ENCODE measurements around the gene DNAH14. TPM values are rescaled to one million over a fixed set of nuclear protein-coding genes. Genes with fewer than 3 reads are reported as not detected.

The DNAH14 gene
- total and polyA plus RNA-seq, 2 experiments from 2014 or later: 55.3 to 80.2 TPM

- TF ChIP-seq, protein P1, sequence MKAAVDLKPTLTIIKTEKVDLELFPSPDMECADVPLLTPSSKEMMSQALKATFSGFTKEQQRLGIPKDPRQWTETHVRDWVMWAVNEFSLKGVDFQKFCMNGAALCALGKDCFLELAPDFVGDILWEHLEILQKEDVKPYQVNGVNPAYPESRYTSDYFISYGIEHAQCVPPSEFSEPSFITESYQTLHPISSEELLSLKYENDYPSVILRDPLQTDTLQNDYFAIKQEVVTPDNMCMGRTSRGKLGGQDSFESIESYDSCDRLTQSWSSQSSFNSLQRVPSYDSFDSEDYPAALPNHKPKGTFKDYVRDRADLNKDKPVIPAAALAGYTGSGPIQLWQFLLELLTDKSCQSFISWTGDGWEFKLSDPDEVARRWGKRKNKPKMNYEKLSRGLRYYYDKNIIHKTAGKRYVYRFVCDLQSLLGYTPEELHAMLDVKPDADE (IDR thresholded peaks at IDR 0.05): no peak
- no peak for TF ChIP-seq STAT1 (IDR thresholded peaks at IDR 0.05; ENCODE audit: unreplicated experiment)
Observed at GRCh38 chr1:225366018-225366417, 436.5 kb downstream of the DNAH14 start (continued).

DNA sequence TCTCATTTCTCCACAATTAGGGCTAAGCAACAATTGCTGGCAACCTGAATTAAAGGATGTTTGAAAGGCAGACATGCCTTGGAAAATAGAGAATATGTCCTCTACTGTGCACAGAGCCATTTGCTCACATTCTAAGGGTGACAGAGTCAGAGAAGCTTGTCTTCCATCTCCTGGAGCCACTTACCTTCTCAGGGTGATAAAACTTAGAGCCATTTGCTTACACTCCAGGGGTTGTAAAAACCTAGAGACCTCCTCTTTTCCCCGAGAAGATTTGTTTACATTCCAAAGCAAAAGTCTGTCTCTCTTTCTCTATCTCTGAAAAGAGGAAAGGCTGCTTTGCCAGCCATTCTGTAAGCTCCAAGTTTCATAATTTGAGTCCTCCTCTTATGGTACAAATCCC, 437.1 kb downstream of the DNAH14 start:
- H3K27ac ChIP-seq (ENCODE audit: low read depth): no peak overlapping the region
- H3K27me3 ChIP-seq (ENCODE audit: insufficient read depth): peaks cover 56% of the 10 kb centered on the region
- Mint-ChIP-seq H3K4me3 (no peak overlapping the region), H3K9me3 (no peaks in the 10 kb centered on the region), H3K27ac (no peak overlapping the region), H3K27me3 (ENCODE audit: insufficient read depth, low read depth, poor library complexity) (peaks cover 15% of the 10 kb centered on the region), H3K4me1 (no peaks in the 10 kb centered on the region), H3K36me3 (ENCODE audit: low read depth) (no peaks in the 10 kb centered on the region)
- H4K20me1 ChIP-seq (replicated peaks; ENCODE audit: insufficient read depth): no peaks in the 10 kb centered on the region
- H3K9me2 ChIP-seq (ENCODE audit: insufficient read depth): no peaks in the 10 kb centered on the region
- ATAC-seq (peak; percentile 45; the same call in 2 of the 3 replicates), DNase-seq (ENCODE audit: low spot score) (peak; percentile 27)
- no peaks in the 10 kb centered on the region for H3K79me2 ChIP-seq (replicated peaks; ENCODE audit: insufficient read depth)
- H3F3A ChIP-seq (replicated peaks; ENCODE audit: low read depth): no peaks in the 10 kb centered on the region
- H2AFZ ChIP-seq: no peak overlapping the region
- no peaks in the 10 kb centered on the region for H3K4me1 ChIP-seq (ENCODE audit: insufficient read depth)
- no peak overlapping the region for H3K4me2 ChIP-seq
- no peaks in the 10 kb centered on the region for H3K36me3 ChIP-seq (ENCODE audit: insufficient read depth)
- H3K4me3 ChIP-seq: no peak overlapping the region
- no peak for TF ChIP-seq EZH2phosphoT487 (IDR thresholded peaks at IDR 0.05; ENCODE audit: unreplicated experiment)
- no peak for TF ChIP-seq POLR2AphosphoS5 (IDR thresholded peaks at IDR 0.05; ENCODE audit: low read depth)
- TF ChIP-seq CREB1 (CRISPR knock-in tag; IDR thresholded peaks at IDR 0.05; ENCODE audit: low read depth): no peak
- no peak for TF ChIP-seq ZNF331 (CRISPR knock-in tag; IDR thresholded peaks at IDR 0.05; ENCODE audit: low read depth)
- TF ChIP-seq CTCF (conservative IDR thresholded peaks at IDR 0.05; ENCODE audit: low read depth in 2 of 2): no peak
- TF ChIP-seq NANOG (IDR thresholded peaks at IDR 0.05; ENCODE audit: borderline replicate concordance): no peak
- TF ChIP-seq, protein P1 (IDR thresholded peaks at IDR 0.05): no peak
- TF ChIP-seq JUNB (IDR thresholded peaks at IDR 0.05; ENCODE audit: unreplicated experiment): no peak
- no peak for TF ChIP-seq ZNF114 (CRISPR knock-in tag; IDR thresholded peaks at IDR 0.05)
- TF ChIP-seq STAT1 (IDR thresholded peaks at IDR 0.05; ENCODE audit: unreplicated experiment): no peak
- TF ChIP-seq, protein P2, sequence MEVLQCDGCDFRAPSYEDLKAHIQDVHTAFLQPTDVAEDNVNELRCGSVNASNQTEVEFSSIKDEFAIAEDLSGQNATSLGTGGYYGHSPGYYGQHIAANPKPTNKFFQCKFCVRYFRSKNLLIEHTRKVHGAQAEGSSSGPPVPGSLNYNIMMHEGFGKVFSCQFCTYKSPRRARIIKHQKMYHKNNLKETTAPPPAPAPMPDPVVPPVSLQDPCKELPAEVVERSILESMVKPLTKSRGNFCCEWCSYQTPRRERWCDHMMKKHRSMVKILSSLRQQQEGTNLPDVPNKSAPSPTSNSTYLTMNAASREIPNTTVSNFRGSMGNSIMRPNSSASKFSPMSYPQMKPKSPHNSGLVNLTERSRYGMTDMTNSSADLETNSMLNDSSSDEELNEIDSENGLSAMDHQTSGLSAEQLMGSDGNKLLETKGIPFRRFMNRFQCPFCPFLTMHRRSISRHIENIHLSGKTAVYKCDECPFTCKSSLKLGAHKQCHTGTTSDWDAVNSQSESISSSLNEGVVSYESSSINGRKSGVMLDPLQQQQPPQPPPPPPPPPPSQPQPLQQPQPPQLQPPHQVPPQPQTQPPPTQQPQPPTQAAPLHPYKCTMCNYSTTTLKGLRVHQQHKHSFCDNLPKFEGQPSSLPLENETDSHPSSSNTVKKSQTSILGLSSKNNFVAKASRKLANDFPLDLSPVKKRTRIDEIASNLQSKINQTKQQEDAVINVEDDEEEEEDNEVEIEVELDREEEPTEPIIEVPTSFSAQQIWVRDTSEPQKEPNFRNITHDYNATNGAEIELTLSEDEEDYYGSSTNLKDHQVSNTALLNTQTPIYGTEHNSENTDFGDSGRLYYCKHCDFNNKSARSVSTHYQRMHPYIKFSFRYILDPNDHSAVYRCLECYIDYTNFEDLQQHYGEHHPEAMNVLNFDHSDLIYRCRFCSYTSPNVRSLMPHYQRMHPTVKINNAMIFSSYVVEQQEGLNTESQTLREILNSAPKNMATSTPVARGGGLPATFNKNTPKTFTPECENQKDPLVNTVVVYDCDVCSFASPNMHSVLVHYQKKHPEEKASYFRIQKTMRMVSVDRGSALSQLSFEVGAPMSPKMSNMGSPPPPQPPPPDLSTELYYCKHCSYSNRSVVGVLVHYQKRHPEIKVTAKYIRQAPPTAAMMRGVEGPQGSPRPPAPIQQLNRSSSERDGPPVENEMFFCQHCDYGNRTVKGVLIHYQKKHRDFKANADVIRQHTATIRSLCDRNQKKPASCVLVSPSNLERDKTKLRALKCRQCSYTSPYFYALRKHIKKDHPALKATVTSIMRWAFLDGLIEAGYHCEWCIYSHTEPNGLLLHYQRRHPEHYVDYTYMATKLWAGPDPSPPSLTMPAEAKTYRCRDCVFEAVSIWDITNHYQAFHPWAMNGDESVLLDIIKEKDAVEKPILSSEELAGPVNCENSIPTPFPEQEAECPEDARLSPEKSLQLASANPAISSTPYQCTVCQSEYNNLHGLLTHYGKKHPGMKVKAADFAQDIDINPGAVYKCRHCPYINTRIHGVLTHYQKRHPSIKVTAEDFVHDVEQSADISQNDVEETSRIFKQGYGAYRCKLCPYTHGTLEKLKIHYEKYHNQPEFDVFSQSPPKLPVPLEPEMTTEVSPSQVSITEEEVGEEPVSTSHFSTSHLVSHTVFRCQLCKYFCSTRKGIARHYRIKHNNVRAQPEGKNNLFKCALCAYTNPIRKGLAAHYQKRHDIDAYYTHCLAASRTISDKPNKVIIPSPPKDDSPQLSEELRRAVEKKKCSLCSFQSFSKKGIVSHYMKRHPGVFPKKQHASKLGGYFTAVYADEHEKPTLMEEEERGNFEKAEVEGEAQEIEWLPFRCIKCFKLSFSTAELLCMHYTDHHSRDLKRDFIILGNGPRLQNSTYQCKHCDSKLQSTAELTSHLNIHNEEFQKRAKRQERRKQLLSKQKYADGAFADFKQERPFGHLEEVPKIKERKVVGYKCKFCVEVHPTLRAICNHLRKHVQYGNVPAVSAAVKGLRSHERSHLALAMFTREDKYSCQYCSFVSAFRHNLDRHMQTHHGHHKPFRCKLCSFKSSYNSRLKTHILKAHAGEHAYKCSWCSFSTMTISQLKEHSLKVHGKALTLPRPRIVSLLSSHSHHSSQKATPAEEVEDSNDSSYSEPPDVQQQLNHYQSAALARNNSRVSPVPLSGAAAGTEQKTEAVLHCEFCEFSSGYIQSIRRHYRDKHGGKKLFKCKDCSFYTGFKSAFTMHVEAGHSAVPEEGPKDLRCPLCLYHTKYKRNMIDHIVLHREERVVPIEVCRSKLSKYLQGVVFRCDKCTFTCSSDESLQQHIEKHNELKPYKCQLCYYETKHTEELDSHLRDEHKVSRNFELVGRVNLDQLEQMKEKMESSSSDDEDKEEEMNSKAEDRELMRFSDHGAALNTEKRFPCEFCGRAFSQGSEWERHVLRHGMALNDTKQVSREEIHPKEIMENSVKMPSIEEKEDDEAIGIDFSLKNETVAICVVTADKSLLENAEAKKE (CRISPR knock-in tag; IDR thresholded peaks at IDR 0.05): no peak
- TF ChIP-seq, protein P3, sequence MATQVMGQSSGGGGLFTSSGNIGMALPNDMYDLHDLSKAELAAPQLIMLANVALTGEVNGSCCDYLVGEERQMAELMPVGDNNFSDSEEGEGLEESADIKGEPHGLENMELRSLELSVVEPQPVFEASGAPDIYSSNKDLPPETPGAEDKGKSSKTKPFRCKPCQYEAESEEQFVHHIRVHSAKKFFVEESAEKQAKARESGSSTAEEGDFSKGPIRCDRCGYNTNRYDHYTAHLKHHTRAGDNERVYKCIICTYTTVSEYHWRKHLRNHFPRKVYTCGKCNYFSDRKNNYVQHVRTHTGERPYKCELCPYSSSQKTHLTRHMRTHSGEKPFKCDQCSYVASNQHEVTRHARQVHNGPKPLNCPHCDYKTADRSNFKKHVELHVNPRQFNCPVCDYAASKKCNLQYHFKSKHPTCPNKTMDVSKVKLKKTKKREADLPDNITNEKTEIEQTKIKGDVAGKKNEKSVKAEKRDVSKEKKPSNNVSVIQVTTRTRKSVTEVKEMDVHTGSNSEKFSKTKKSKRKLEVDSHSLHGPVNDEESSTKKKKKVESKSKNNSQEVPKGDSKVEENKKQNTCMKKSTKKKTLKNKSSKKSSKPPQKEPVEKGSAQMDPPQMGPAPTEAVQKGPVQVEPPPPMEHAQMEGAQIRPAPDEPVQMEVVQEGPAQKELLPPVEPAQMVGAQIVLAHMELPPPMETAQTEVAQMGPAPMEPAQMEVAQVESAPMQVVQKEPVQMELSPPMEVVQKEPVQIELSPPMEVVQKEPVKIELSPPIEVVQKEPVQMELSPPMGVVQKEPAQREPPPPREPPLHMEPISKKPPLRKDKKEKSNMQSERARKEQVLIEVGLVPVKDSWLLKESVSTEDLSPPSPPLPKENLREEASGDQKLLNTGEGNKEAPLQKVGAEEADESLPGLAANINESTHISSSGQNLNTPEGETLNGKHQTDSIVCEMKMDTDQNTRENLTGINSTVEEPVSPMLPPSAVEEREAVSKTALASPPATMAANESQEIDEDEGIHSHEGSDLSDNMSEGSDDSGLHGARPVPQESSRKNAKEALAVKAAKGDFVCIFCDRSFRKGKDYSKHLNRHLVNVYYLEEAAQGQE (IDR thresholded peaks at IDR 0.05; ENCODE audit: unreplicated experiment): no peak

All from GM23338 (cell line).